Common myeloid progenitor, CD34-positive (primary cell): Measurements from ENCODE around the gene MRPL1. TPM values are rescaled to one million over a fixed set of nuclear protein-coding genes. Genes with fewer than 3 reads are reported as not detected.

ENCODE experiments used
- CTCF ChIA-PET: fragments of 350-600 bp; sonication (Branson Sonifier 250); formaldehyde crosslinking; loops from one replicate; lab custom pipeline; 2021; ENCODE audit warnings: antibody characterized with exemption; lab: Charles Lee
- POLR2A ChIA-PET: fragments of 350-600 bp; sonication (Branson Sonifier 250); formaldehyde crosslinking; loops from one replicate; lab custom pipeline; 2021; ENCODE audit warnings: antibody characterized with exemption; lab: Charles Lee
- DNase-seq, 3 donors: peaks; one replicate each; pipeline versions ENCODE4 v3.0.0 to v3.0.0-alpha.2; 2013
- H3K27ac ChIP-seq, 2 experiments: 1 replicate in 1 of 2; 2 replicates in 1 of 2; pipeline ENCODE4 v1.7.0; 2013; ENCODE audit warnings: inconsistent platforms in 2 of 2, low read length in 2 of 2, mild to moderate bottlenecking in 2 of 2, low read depth in 1 of 2, moderate library complexity in 1 of 2; ENCODE audit not compliant: severe bottlenecking in 2 of 2, insufficient read depth in 1 of 2, poor library complexity in 1 of 2
- H3K27me3 ChIP-seq, 5 experiments: replicated peaks in 2 of 5; 1 replicate in 3 of 5; 2 replicates in 2 of 5; pipeline versions ENCODE4 v1.6.1 to v1.7.0; 2013; ENCODE audit warnings: low read length in 4 of 5, mild to moderate bottlenecking in 2 of 5, moderate library complexity in 2 of 5, inconsistent platforms in 1 of 5; ENCODE audit not compliant: insufficient read depth in 5 of 5, control insufficient read depth in 4 of 5
- H3K36me3 ChIP-seq, 4 experiments: 1 replicate in 2 of 4; 2 replicates in 2 of 4; pipeline versions ENCODE4 v1.6.1 to v1.7.0; 2013; ENCODE audit warnings: low read length in 3 of 4, control low read depth in 1 of 4, mild to moderate bottlenecking in 1 of 4; ENCODE audit not compliant: control insufficient read depth in 4 of 4, insufficient read depth in 4 of 4
- H3K4me1 ChIP-seq, 4 experiments: 1 replicate in 3 of 4; 2 replicates in 1 of 4; pipeline versions ENCODE4 v1.6.1 to v1.7.1; 2013; ENCODE audit warnings: low read length in 3 of 4, mild to moderate bottlenecking in 3 of 4, control low read depth in 1 of 4, inconsistent platforms in 1 of 4, moderate library complexity in 1 of 4; ENCODE audit not compliant: control insufficient read depth in 4 of 4, insufficient read depth in 4 of 4; ENCODE audit errors: control extremely low read depth in 1 of 4
- H3K4me3 ChIP-seq, 7 experiments: 1 replicate in 4 of 7; 2 replicates in 3 of 7; pipeline versions ENCODE4 v1.5.1 to v1.7.0; 2013; ENCODE audit warnings: mild to moderate bottlenecking in 7 of 7, low read length in 6 of 7, moderate library complexity in 6 of 7, inconsistent platforms in 2 of 7, low read depth in 2 of 7, control low read depth in 1 of 7; ENCODE audit not compliant: insufficient read depth in 4 of 7, control insufficient read depth in 1 of 7; ENCODE audit errors: extremely low read depth in 1 of 7
- H3K9me3 ChIP-seq, 5 experiments: 1 replicate in 4 of 5; 2 replicates in 1 of 5; pipeline versions ENCODE4 v1.6.1 to v1.7.1; 2013; ENCODE audit warnings: low read length in 4 of 5, mild to moderate bottlenecking in 2 of 5, inconsistent platforms in 1 of 5, low read depth in 1 of 5, moderate library complexity in 1 of 5; ENCODE audit not compliant: control insufficient read depth in 4 of 5, insufficient read depth in 2 of 5; ENCODE audit errors: control extremely low read depth in 1 of 5
- WGBS: methylation state at CpG from one replicate; pipeline ENCODE4 v1.1.5; 2013; ENCODE audit not compliant: insufficient coverage; 5-methylcytosine and 5-hydroxymethylcytosine counted together
- polyA plus RNA-seq: library from polyadenylated mRNA; unstranded; fragments of 120-200 nt; gene quantifications from one replicate; pipeline ENCODE4 v1.2.1, GENCODE V29; 2013

The MRPL1 gene
- 47.5 TPM for polyA plus RNA-seq

GRCh38 chr4:77862478-77863216 lies at the start of gene MRPL1:
Gene MRPL1, plus strand, starts transcription at chr4:77862830. Its CDS starts 19 bp downstream, at chr4:77862849.
- Histone ChIP-seq H3K27ac (peak within 1 kb of the TSS; percentile 98 to 99), H3K9me3 (no peaks in the 10 kb centered on the region), H3K4me3 (peak within 1 kb of the TSS; percentile 84 to 100 (median 87)), H3K27me3 (no peaks in the 10 kb centered on the region), H3K4me1 (peaks cover 7 to 31% (median 21%) of the 10 kb centered on the region in 4 experiments), H3K36me3 (peaks cover 0 to 9% (median 4%) of the 10 kb centered on the region in 4 experiments)
- WGBS, result under 1% methylated on average over 33 of the region's 33 CpGs
- peak; percentile 97 for DNase-seq
- CTCF ChIA-PET, result interaction anchor here (0.7 to 5.5 kb wide), 11 partner anchors 8 to 243 kb away, joined by 3 to 28 read pairs (median 4); partner anchors contain the start of gene CNOT6L
- POLR2A ChIA-PET, result interaction anchor here (0.7 to 1.9 kb wide), 8 partner anchors 9 to 1387 kb away, joined by 3 to 27 read pairs (median 4); no protein-coding TSS in a partner anchor

DNA sequence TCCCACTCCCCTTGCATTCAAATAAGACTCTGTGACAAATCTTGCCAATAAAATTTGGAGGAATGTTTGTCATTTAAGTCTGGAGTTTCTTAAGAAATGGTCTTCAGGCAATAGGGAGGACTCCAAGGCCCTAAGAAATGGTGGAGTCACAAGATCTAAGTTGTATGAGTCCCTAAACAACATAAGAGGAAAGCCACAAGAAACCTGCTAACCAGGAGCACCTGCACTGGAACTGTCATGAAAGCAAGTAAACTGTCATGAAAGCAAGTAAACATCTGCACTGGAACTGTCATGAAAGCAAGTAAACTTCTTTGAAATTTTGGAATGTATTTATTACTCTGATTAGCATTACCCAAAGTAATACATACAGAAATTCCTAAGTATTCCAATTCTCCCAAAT lies 47.0 kb upstream of the MRPL1 start:
- peaks cover 0 to 2% (median 0%) of the 10 kb centered on the region in 5 experiments for H3K9me3 ChIP-seq
- ChIA-PET CTCF (no interaction called here), POLR2A (no interaction called here)
- no peak overlapping the region for H3K4me3 ChIP-seq
- H3K4me1 ChIP-seq, result peaks cover 9 to 32% (median 18%) of the 10 kb centered on the region in 4 experiments
- DNase-seq, result peak in 2 of 3 donors; percentile 35 to 44
- H3K36me3 ChIP-seq, result peaks cover 0 to 4% (median 2%) of the 10 kb centered on the region in 4 experiments
- no peaks in the 10 kb centered on the region for H3K27me3 ChIP-seq
- H3K27ac ChIP-seq, result no peak overlapping the region

GRCh38 chr4:77816546-77816945 lies 46.1 kb upstream of the MRPL1 start:
- Histone ChIP-seq H3K9me3 (peaks cover 0 to 2% (median 0%) of the 10 kb centered on the region in 5 experiments), H3K36me3 (peaks cover 0 to 3% (median under 1%) of the 10 kb centered on the region in 4 experiments), H3K27ac (no peak overlapping the region), H3K27me3 (no peaks in the 10 kb centered on the region), H3K4me3 (no peak overlapping the region), H3K4me1 (peaks cover 17 to 41% (median 27%) of the 10 kb centered on the region in 4 experiments)
- WGBS, result 83% methylated on average over 1 of the region's 2 CpGs
- CTCF ChIA-PET, result interaction anchor here (0.6 to 3.1 kb wide), 6 partner anchors 9 to 53 kb away, joined by 3 to 28 read pairs (median 6); partner anchors contain the start of gene MRPL1
- DNase-seq, result no peak
- POLR2A ChIA-PET, result interaction anchor here (1.1 to 2.2 kb wide), 2 partner anchors 42 to 46 kb away, joined by 3 to 8 read pairs; partner anchors contain the start of gene MRPL1

DNA sequence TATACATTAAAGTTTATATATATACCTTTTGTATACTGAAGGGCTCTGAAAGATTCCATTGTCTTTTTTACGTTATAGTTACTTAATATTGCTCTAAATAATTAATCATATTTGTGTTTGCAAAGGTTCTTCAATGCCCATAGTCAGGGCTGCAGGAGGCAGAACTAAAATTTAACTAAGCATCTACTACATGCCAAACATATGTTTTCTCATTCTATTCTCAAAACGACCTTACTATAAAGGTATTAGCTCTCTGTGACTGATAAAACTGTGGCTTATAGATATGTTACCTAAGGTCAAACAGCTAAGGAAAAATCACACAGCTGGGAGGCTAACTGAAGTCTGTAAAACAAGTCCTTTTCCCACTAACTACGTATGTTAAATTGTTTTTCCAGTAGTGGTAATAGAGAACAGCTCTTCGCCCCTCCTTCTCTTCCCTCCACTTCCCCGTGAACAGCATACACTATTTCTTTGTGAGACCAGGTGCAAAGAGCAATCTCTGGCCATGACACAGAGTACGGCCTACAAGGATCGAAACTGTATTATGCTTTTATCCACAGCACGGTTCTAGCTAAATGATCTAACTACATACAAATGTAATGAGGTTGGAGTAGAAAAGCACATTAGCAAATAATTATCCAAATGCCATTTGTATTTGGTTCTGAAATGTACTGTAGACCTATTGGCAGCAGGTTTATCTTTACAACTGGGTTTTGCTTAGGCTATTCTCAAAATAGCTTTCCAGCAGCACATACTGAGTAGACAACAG lies 45.1 kb upstream of the MRPL1 start:
- ChIA-PET POLR2A (interaction anchor here (1.0 to 2.2 kb wide), 3 partner anchors 36 to 45 kb away, joined by 3 to 8 read pairs (median 6); partner anchors contain the start of gene MRPL1), CTCF (interaction anchor here (0.7 to 3.1 kb wide), 13 partner anchors 8 to 85 kb away, joined by 3 to 28 read pairs (median 5); partner anchors contain the start of gene MRPL1)
- Histone ChIP-seq H3K36me3 (peaks cover 0 to 2% (median under 1%) of the 10 kb centered on the region in 4 experiments), H3K9me3 (peaks cover 0 to 2% (median 0%) of the 10 kb centered on the region in 5 experiments), H3K4me3 (peak overlapping the region in 6 of 7 experiments; percentile 71 to 99 (median 93)), H3K27me3 (no peaks in the 10 kb centered on the region), H3K4me1 (peaks cover 21 to 50% (median 33%) of the 10 kb centered on the region in 4 experiments), H3K27ac (peak overlapping the region in 1 of 2 experiments; percentile 95)
- DNase-seq, result peak in 1 of 3 donors; percentile 28
- 100% methylated on average over 1 of the region's 8 CpGs for WGBS

DNA sequence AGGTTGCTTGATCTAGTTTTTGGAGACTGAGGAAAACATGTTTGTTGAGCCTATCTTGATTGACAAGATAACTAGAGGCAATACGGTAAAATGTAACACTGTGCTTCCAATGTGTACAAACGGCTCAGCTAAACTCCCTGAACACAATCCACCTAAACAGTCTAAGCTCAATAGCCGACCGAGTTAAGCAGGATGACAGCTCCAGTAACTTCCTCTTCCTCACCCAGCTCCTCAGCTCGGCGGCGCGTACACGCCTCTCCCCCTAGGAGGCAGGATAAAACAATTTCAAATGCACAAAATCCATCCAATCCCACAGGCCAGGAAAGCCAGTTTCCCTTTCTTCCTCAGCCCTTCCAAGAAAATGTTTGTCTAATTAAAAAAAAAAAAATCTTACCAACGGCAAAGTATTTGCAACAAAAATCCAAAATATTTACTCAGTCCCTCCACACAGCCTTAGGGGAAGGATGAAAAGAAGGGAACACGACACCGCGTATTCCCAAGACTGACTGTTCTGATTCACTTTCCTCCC lies 44.5 kb upstream of the MRPL1 start:
- ChIA-PET CTCF (interaction anchor here (0.7 to 3.1 kb wide), 12 partner anchors 9 to 85 kb away, joined by 3 to 28 read pairs (median 6); partner anchors contain the start of gene MRPL1), POLR2A (interaction anchor here (1.0 to 2.2 kb wide), 2 partner anchors 35 to 44 kb away, joined by 6 to 8 read pairs; partner anchors contain the start of gene MRPL1)
- peaks cover 21 to 55% (median 34%) of the 10 kb centered on the region in 4 experiments for H3K4me1 ChIP-seq
- no peaks in the 10 kb centered on the region for H3K27me3 ChIP-seq
- WGBS, result 0% methylated on average over 9 of the region's 13 CpGs
- H3K27ac ChIP-seq, result peak overlapping the region; percentile 90 to 95
- peaks cover 0 to 2% (median 0%) of the 10 kb centered on the region in 5 experiments for H3K9me3 ChIP-seq
- peak; percentile 86 to 92 (median 88) for DNase-seq
- H3K4me3 ChIP-seq, result peak overlapping the region; percentile 71 to 99 (median 93)
- peaks cover 0 to 2% (median 0%) of the 10 kb centered on the region in 4 experiments for H3K36me3 ChIP-seq
